ENCODE measurements around the gene TTC3.
"Not testable (repeated sequence)": the region's sequence is repeated elsewhere in the genome, so short reads cannot be mapped to it uniquely, and the experiment has no call there.

Gene TTC3

DNA sequence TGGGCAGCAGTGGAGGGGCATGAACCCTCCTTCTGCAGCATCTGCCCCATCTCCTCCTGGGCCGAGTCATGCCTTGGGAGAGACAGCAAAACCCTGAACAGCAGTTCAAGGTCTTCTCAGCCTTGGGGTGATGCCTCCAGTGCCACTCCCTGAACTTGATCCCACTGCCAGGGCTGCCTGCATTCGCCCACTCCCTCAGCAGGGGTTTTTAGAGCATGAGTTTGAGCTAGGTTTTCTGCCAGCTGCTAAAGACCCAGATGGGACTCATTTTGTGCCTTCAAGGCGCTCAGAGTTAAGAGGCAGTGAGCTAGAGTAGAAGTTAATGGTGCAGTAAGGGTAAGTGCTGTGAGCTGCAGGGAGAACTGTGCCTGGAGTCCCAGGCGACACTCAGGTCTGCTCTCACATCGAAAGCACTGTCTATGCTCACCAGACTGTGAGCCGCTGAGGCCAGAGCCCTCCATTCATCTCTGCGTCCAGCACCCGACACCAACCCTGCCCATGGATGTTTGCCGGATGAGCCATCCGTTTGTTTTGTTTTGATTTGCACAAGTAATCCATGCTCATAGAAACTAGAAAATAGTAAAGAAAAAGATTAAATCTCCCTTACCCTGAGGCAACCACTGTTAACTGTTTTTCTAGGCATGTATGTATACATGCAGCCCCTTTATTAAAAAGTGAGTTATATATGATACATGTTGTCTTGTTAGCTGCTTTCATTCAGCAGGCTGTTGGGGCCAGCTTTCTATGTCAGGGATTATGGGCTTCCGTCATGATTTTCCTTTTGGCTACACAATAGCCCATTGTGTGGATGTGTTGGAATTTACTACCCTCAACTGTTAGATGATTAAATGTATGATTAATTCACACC is 126.2 kb downstream of the TTC3 start:
- DNase-seq, result no peak

DNA sequence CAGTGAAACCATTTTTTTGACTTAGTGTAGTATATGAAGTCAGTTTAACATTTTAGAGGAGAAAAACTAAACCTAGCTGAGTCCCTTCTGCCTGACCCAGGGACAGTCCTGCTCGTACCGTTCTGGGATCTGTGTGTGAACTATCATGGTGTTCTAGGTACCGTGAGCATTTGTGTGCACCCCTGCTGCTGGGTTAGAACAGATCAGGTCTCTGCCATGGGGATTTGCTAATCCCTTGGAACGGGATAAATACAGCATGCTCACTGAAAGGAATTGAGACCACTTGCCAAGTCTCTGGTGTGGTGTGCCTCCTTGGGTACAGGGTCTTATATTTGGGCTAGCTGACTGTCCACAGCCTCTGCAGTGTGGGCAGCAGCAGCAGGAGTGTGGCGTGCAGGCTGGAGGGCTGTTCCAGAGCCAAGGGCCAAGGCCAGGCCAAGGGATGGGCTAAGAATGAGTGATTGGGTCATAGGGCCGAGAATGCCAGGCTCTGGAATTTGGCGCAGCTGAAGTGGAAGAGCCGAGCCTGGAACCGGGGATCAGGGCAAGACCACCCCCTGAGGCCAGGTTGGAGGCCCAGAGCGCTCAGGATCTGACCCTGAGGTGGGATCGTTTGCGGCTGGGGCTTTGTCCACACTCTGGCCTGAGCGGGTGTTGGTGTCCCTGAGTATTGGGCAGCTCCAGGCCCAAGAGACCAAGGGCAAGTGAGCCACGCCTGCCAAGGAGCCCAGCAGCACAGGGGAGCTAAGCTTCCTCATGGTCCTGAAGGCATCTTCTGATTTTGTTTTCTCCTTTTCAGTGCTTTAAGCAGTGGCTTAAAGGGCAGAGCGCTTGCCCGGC is 127.8 kb downstream of the TTC3 start:
- DNase-seq, result no peak

GRCh38 chr21:37202221-37203110 is 129.4 kb downstream of the TTC3 start:
- DNase-seq, result no peak

DNA sequence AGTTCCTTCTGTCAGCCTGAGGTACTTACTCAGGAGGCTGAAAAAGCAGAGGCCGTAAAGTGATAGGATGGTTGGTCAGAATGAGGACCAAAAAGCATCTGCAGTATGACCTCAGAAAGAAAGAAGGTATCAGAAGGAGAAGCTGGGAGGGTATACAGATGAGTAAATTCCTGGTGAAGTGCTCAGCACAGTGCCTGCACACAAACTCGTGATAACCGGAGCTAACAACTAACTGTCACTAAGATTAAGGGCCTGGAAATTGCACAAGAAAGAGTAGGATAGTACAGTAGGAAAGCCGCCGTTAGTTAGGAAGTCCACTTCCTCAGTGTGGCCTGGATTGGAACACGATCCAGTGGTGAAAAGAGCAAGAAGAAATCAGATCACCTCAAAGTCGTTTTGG is 131.5 kb downstream of the TTC3 start:
- DNase-seq, result no peak

DNA sequence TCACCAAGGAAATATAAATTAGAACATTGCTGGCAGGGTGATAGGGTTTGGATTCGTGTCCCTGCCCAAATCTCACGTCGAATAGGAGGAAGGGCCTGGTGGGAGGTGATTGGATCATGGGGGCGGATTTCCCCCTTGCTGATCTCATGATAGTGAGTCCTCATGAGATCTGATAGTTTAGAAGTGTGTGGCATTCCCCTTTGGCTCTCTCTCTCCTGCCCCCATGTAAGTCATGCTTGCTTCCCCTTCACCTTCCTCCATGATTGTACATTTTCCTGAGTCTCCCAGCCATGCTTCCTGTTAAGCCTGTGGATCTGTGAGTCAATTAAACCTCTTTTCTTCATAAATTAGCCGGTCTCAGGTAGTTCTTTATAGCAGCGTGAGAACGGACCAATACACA is 133.4 kb downstream of the TTC3 start:
- no peak for DNase-seq

- DNase-seq, result no peak
These were observed 134.5 kb downstream of the TTC3 start for GRCh38 chr21:37207441-37208009.

DNA sequence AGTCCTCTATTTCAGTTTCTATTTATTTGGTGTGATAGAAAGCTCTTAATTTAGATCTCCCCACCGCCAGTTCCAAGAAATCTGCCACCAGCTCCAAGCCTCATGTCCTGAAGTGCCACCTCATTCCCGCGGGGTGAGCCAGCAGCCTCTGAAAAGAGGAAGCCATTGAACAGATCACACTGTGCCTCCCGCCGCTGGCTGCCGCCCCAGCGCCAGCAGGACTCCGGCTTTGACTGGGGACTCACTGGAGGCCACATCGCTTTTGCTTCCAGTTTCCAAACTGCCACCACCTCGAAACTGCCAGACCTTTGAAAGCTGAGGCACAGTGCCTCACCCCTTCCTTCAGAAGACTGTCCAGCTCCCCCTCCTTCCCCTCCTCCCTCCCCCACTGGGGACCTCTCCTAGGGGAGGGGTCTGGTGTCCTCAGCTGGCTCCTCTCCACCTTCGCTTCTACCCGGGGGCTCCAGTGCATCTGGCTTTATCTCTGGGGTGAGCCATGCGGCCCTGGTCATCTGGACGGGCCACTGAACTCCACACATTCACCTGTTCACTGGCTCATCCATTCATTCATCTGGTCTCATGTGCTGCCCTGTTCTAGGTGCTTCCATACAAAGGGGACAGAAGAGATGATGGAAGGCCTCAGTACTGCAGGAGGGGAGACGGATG is 135.1 kb downstream of the TTC3 start:
- DNase-seq, result no peak

- no peak for DNase-seq
These were observed 135.7 kb downstream of the TTC3 start for GRCh38 chr21:37208741-37209225.

GRCh38 chr21:37210130-37210529 is 137.1 kb downstream of the TTC3 start:
- no peak for DNase-seq

DNA sequence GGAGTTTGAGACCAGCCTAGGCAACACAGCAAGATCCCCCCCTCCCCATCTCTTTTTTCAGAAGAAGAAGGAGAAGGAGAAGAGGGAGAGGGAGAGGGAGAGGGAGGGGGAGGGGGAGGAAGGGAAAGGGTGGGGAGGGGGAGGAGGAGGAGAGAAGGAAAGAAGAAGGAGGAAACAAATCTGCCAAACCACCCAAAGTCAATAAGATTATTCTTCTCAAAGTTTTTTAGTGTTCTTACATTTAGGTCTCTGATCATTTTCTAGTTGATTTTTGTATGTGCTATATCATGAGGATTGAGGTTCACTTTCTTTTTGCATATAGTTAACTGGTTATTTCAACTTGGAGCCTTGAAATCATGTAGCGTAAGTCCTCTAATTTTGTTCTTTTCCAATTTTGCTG is 137.7 kb downstream of the TTC3 start:
- DNase-seq, result no peak

DNA sequence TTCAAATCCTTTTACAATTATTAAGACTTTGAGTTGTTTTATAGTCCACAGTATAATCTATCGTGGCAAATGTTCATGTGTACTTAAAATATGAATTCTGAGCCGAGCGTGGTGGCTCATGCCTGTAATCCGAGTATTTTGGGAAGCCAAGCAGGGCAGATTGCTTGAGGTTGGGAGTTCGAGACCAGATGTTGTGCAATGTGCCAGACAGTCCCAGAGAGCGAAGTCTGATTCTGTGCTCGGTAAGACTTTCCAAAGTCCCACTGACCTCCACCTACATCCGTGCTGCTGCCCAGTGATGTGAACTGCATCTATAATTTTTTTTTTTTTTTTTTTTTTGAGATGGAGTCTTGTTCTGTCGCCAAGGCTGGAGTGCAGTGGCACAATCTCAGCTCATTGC is 141.9 kb downstream of the TTC3 start:
- DNase-seq, result no peak

DNA sequence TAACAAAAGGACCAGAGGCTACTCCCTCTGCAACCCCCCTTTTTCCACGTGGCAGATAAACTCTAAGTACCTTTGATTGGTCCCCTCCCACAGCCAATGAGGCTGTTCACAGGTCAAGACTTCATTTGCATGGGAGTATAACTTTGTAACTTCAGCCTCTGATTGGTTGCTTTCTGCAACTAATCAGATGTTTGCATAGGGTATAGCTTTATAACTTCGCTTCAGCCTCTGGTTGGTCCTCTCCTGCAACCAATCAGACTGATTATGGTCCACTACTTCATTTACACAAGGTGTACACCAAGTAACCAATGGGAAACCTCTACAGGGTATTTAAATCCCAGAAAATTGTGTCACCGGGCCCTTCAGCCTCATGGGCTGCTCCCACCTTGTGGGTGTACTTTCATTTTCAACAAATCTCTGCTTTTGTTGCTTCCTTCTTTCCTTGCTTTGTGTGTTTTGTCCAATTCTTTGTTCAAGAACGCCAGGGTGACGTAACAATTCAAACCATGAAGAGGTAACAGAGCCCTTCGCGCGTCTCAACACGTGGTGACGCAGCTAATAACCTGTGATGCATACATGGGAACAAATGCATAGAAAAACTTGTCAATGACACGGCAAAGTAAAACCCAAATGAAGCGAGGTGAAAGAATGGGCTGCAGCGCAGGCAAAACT is 146.8 kb downstream of the TTC3 start:
- DNase-seq, result peak; percentile 75

- DNase-seq, result peak; percentile 75
These were observed 147.5 kb downstream of the TTC3 start for GRCh38 chr21:37220433-37220980.

DNA sequence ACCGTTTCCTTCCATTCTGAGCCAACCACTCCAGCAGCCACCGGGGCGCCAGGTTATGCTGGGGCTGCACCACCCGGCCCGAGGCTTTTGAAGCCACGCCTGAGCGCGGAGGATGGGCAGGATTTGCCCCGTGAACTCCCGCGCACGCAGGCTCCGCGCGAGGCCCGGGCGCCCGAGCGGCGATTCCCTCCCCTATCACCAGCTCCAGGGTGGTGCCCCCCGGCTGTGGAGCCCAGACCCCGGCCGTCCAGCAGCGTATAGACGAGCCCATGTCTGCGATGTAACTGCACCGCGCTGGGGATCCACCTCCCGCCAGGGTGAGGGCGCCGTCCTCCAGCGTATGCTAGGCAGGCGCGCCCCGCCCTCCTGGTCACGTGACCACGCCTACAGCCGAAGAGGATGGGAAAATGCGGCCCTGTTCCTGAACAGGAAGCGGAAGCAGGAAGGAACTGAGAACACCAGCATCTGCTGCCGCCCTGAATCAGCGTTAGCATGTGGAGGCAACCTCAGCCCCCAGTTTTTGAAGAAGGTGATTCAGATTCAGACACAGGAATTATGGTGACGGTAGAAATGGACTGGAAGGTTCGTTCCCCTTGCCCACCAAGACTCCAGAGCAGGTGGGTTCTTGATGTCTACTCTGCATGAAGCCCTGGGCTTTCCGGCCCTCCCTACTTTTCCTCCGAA is 148.1 kb downstream of the TTC3 start:
- DNase-seq, result peak; percentile 93

DNA sequence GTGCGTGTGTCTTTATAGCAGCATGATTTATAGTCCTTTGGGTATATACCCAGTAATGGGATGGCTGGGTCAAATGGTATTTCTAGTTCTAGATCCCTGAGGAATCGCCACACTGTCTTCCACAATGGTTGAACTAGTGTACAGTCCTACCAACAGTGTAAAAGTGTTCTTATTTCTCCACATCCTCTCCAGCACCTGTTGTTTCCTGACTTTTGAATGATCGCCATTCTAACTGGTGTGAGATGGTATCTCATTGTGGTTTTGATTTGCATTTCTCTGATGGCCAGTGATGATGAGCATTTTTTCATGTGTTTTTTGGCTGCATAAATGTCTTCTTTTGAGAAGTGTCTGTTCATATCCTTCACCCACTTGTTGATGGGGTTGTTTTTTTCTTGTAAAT is 149.2 kb downstream of the TTC3 start:
- DNase-seq, result not testable (repeated sequence)

DNA sequence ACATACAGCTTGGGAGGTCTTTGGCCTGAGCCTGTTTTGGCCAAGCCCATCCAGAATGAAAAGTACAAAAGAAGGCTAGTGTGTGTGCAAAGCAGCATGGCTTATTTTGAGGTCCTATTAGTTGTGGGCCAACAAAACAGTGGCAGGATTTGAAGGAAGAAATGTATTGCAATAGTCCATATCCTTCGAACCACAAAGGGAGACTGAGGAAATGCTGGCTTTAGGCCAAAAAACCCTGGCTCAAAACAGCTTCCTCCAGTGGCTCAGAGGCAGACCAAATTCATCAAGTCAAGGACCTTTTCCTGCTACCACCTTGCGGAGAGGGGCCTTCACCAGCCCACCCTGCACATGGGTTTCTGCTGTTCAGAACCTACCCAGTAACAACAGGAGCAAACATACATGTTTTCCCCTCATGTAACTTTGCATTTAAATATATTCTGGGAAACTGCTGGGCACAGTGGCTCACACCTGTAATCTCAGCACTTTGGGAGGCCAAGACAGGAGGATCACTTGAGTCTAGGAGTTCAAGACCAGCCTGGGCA is 150.8 kb downstream of the TTC3 start:
- DNase-seq, result no peak

DNA sequence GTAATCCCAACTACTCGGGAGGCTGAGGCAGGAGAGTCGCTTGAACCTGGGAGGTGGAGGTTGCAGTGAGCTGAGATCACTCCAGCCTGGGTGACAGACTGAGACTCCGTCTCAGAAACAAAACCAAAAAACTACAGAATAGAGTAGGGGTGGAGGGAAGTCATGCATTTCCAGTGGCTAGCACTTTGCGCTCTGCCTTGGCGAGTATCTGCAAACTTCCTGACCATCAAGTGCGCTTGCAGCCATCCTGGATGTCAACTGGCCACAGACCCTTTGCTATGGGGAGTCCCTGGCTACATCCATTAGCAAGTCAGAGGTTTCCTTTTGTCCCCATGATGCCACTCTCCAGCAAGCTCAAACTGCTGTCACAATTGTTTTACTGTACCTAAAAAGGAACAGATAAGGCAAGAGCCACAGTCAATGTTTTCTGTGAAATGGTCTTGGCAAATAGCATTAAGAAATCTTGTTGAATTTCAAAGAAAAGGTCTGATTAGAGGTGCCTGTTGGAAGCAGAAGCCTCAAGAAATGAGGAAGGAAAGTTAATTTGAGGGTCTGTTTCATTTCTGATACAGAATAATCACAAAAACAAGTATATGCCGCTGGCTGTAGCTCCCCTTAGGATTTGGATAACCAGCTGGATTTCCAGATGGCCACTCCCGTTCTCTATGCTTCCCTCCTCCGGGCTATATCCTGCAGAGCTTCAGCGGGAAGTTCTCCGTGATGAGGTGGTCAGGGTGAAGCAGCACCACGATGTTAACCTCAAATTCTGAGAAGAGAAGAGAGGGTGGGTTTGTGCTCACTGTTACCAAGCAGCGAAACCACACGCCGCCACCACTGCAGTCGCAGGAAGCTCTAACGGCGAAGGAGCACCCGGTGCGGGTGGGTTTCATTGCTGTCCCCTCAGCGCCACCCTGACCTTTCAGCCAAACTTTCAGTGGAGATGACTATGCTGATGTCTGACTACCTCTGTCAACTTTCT is 152.1 kb downstream of the TTC3 start:
- DNase-seq, result no peak

DNA sequence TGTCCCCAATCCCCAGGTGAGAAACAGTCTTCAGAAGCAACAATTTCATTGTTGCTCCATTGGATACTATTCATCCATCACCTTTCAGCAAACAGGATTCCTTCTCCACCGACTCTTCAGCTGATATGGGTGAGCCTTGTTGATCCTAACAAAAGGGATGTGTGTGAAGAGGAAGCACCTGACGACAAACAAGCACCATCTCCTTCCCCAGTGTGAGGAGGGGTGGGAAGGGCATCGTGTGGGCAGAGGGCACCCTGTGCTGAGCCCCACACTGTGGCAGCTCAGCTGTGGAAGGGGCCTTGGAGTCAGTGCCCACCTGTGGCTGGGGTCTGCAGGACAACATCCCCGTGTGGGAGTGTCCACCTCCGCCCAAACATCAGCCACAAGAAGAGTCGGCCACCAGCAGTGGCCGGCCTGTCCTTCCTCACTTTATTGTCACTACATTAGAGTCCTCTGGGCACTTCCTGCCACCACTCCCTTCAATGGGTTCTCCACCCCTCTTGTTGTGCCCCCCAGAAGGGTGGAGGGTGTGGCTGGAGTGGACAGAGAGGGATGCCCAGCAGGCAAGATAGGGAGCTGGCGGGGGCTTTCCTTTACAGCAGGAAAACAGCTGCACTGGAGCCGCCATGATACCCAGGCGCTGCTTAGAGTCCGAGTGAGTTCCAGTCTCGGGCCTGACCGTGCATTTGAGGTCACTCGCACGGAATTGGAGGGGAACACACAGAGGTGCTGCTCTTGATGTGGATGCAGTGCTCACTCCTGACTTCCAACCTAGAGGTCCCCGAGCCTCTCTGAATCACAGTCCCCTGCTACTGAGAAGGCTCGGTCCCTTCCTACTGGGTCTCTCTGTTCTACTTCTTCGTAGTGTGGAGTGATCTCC is 153.2 kb downstream of the TTC3 start:
- no peak for DNase-seq
